Measurements from ENCODE around the gene ZMYM4.

DNA sequence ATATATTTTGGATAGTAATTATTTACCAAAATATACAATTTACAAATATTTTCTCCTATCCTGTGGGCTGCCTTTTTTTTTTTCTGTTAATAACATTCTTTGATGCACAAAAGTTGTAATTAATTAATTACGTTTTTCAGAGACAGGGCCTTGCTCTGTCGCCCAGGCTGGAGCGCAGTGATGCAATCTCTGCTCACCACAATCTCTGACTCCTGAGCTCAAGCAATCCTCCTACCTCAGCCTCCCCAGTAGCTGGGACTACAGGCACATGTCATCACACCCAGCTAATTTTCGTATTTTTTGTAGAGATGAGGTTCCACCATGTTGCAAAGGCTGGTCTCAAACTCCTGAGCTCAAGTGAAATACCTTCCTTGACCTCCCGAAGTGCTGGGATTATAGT, 21.3 kb upstream of the ZMYM4 start:
- no peak for TF ChIP-seq EZH2 (IDR thresholded peaks at IDR 0.05)
- TF ChIP-seq POLR2AphosphoS5 (IDR thresholded peaks at IDR 0.05; ENCODE audit: borderline replicate concordance, low read depth, low read length), result no peak

Data from SK-N-MC (cell line).